GM12878 (cell line): ENCODE data around the gene HYAL1. TPM values are rescaled to one million over a fixed set of nuclear protein-coding genes. Genes with fewer than 3 reads are reported as not detected.

Experiments used
- BCL11A ChIP-seq: IDR thresholded peaks from 2 replicates; pipeline ENCODE4 v1.6.1; 2011; ENCODE audit warnings: low read depth, low read length
- BCLAF1 ChIP-seq: fragments of 450-650 bp; IDR thresholded peaks from 2 replicates; pipeline ENCODE4 v1.6.1; 2017; ENCODE audit warnings: antibody characterized with exemption, mild to moderate bottlenecking, moderate library complexity
- BRCA1 ChIP-seq: IDR thresholded peaks from 2 replicates; pipeline ENCODE4 v1.6.1; 2011; ENCODE audit warnings: low read depth, low read length, improper control_type of control experiment
- CHD2 ChIP-seq: IDR thresholded peaks from 2 replicates; pipeline ENCODE4 v1.6.1; 2011; ENCODE audit warnings: low read depth, low read length, improper control_type of control experiment, borderline replicate concordance
- ELK1 ChIP-seq: IDR thresholded peaks from 2 replicates; pipeline ENCODE4 v1.6.1; 2012; ENCODE audit warnings: low read depth, low read length, improper control_type of control experiment
- HDAC2 ChIP-seq: fragments of 200-600 bp; sonication (generic); IDR thresholded peaks from 2 replicates; pipeline ENCODE4 v1.6.1; 2017
- IRF5 ChIP-seq: fragments of 450-650 bp; IDR thresholded peaks from 2 replicates; pipeline ENCODE4 v1.6.1; 2017; ENCODE audit warnings: borderline replicate concordance
- JUNB ChIP-seq: IDR thresholded peaks from 2 replicates; pipeline ENCODE4 v1.6.1; 2016; ENCODE audit warnings: antibody characterized with exemption, mild to moderate bottlenecking
- JUND ChIP-seq: IDR thresholded peaks from 2 replicates; pipeline ENCODE4 v1.6.1; 2012; ENCODE audit warnings: low read depth, mild to moderate bottlenecking, low read length, improper control_type of control experiment, moderate library complexity
- KDM1A ChIP-seq: fragments of 200-600 bp; sonication (generic); IDR thresholded peaks from 2 replicates; pipeline ENCODE4 v1.6.1; 2016; ENCODE audit warnings: borderline replicate concordance
- MTA2 ChIP-seq: fragments of 450-650 bp; IDR thresholded peaks from 2 replicates; pipeline ENCODE4 v1.6.1; 2016; ENCODE audit warnings: low read depth, mild to moderate bottlenecking, moderate library complexity
- RELA ChIP-seq: fragments of 450-650 bp; IDR thresholded peaks from 2 replicates; pipeline ENCODE4 v1.8.0; 2014; ENCODE audit warnings: borderline replicate concordance; ENCODE audit not compliant: partially characterized antibody
- SPI1 ChIP-seq: IDR thresholded peaks from 2 replicates; pipeline ENCODE4 v1.6.1; 2011; ENCODE audit warnings: low read depth, mild to moderate bottlenecking, low read length, moderate library complexity, borderline replicate concordance; ENCODE audit not compliant: insufficient read depth
- TAF1 ChIP-seq: IDR thresholded peaks from 2 replicates; pipeline ENCODE4 v1.6.1; 2011; ENCODE audit warnings: mild to moderate bottlenecking, low read depth, low read length, borderline replicate concordance
- TBL1XR1 ChIP-seq: IDR thresholded peaks from 2 replicates; pipeline ENCODE4 v1.6.1; 2012; ENCODE audit warnings: low read depth, low read length, improper control_type of control experiment
- YBX1 ChIP-seq: fragments of 450-650 bp; IDR thresholded peaks from 2 replicates; pipeline ENCODE4 v1.6.1; 2016; ENCODE audit warnings: antibody characterized with exemption
- ZBTB33 ChIP-seq: fragments of 450-650 bp; IDR thresholded peaks from 2 replicates; pipeline ENCODE4 v1.6.1; 2017; ENCODE audit warnings: mild to moderate bottlenecking
- ZNF207 ChIP-seq: fragments of 450-650 bp; IDR thresholded peaks from 2 replicates; pipeline ENCODE4 v1.6.1; 2014; ENCODE audit warnings: antibody characterized with exemption, mild to moderate bottlenecking, borderline replicate concordance
- ZNF592 ChIP-seq: fragments of 450-650 bp; IDR thresholded peaks from 2 replicates; pipeline ENCODE4 v1.6.1; 2017; ENCODE audit warnings: mild to moderate bottlenecking, moderate library complexity
- polyA plus RNA-seq, 11 experiments: library from polyadenylated mRNA; depleted of rRNA in 4 of 11; unstranded in 6 of 11; stranded (reverse) in 5 of 11; fragments of >200 nt; fragmentation: Nextera tagmentation in 4 of 11; fragmentation: Illumina TruSeq in 1 of 11; extraction: Ambion mirVana in 4 of 11; extraction: Trizol in 1 of 11; gene quantifications; 1 replicate in 1 of 11; 2 replicates in 10 of 11; pipeline versions ENCODE4 v1.2.1 to v1.2.3, GENCODE V29; 2011 to 2016; ENCODE audit warnings: inconsistent platforms in 2 of 11, missing spikeins in 2 of 11, low read depth in 1 of 11
- total RNA-seq, 4 experiments: library from RNA; depleted of rRNA in 3 of 4; stranded (reverse); fragments of >200 nt in 3 of 4; fragmentation: Illumina TruSeq in 1 of 4; extraction: Trizol in 1 of 4; gene quantifications; 2 replicates each; pipeline versions ENCODE4 v1.2.1 to v1.2.3, GENCODE V29; 2013 to 2021

The HYAL1 gene
- total and polyA plus RNA-seq, 10 of the 15 experiments (the other 5 are each of a cell fraction or from before 2014, with no cell fraction given), result 0.04 to 0.55 (median 0.18) TPM; not detected in 2

- no peak for TF ChIP-seq ZNF592
- TF ChIP-seq JUNB, result no peak
- TF ChIP-seq MTA2, result no peak
- no peak for TF ChIP-seq SPI1
- peak; percentile 69 for TF ChIP-seq RELA
- TF ChIP-seq TAF1, result 0 out of 2 replicates have a peak, but pooled peaks have one; percentile 8
- no peak for TF ChIP-seq BRCA1
- TF ChIP-seq ELK1, result no peak
- no peak for TF ChIP-seq TBL1XR1
- no peak for TF ChIP-seq IRF5
- TF ChIP-seq ZBTB33, result peak; percentile 71
- no peak for TF ChIP-seq HDAC2
- peak; percentile 99 for TF ChIP-seq JUND
- TF ChIP-seq BCLAF1, result peak; percentile 99
- TF ChIP-seq CHD2, result peak; percentile 46
- peak; percentile 99 for TF ChIP-seq ZNF207
- TF ChIP-seq KDM1A, result no peak
- TF ChIP-seq BCL11A, result no peak
- TF ChIP-seq YBX1, result no peak
Measured at GRCh38 chr3:50321336-50322114, 18.2 kb upstream of the HYAL1 start (continued).
